ENCODE measurements around the gene HSDL2. TPM values are rescaled to one million over a fixed set of nuclear protein-coding genes. Genes with fewer than 3 reads are reported as not detected.
A peak's percentile ranks its signal among the peaks of the same experiment; 100 is the strongest.

Gene HSDL2
- total and polyA plus RNA-seq, 2 of the 4 experiments (the other 2 are of a cell fraction), result 17.7 to 65.8 TPM

DNA sequence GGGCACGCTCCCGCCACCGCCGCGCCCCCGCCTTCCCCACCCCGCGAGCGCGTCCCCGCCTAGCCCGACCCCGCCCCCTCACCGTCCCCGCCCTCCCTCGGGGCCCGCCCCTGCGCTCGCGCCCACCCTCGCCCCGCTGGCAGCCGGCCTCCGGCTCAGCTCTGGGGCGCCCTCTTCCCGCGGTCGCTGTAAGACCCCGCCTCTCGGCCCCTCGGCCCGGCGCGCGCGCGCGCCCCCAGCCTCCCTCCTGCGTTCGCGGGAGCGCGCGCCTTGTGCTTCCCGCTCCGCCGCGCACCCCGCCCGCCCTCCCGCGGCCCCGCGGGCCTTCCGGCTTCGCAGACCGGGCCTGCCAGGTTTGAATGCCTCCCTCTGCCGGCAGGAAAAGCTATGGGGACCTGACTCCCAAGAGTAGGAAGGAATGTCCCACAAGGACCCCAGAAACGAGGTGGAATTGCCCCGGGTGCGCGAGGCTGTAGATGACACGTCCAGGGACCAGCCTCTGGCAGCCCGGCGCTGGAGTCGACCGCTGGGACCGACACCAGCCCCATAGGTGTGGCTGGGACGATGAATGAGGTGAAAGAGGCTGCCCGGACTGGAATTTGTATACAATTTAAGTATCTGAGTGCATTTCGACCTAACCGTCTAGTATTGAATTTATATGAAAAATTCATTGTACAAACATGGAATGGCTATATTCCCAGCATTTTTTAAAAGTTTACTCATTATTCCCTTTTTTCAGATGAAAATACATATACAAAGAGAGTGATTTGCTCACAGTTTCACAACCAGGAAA, 46.1 kb upstream of the HSDL2 start (continued):
- peak; percentile 43 for TF ChIP-seq RAD21 (IDR thresholded peaks at IDR 0.05; ENCODE audit: low read length)
- TF ChIP-seq RFX5 (IDR thresholded peaks at IDR 0.05; ENCODE audit: low read depth, low read length), result no peak

GRCh38 chr9:112334432-112334841, 45.5 kb upstream of the HSDL2 start:
- in situ Hi-C loops (cut with MboI; ENCODE audit: low sequenced_read_pairs), result no loop called here
- H3K18ac ChIP-seq (ENCODE audit: low read depth, low read length), result peak overlapping the region; percentile 98
- H2AFZ ChIP-seq (replicated peaks; ENCODE audit: low read length, poor library complexity), result peak overlapping the region; percentile 66
- peak overlapping the region; percentile 24 to 94 for H4K8ac ChIP-seq (ENCODE audit: low read depth in 2 of 2, low read length in 2 of 2)
- no peak overlapping the region for H2AK5ac ChIP-seq (ENCODE audit: low read depth, low read length)
- dilution Hi-C loops (cut with HindIII; ENCODE audit: low sequenced_read_pairs, unreplicated experiment), result no loop called here
- peak overlapping the region; percentile 65; the same call in 1 of the 2 replicates for H3K23ac ChIP-seq (ENCODE audit: low read depth, low read length)
- no peak overlapping the region for H4K91ac ChIP-seq (ENCODE audit: insufficient read depth, low read depth, low read length)
- H3K9me1 ChIP-seq (ENCODE audit: insufficient read depth, low read length), result no peaks in the 10 kb centered on the region
- H3K56ac ChIP-seq (ENCODE audit: extremely low read depth, insufficient read depth, low read length), result peak overlapping the region; percentile 67
- H3K9ac ChIP-seq (ENCODE audit: low read depth, low read length), result peak overlapping the region; percentile 69
- ChIA-PET POLR2A (ENCODE audit: unreplicated experiment) (no interaction called here), CTCF (no interaction called here)
- BruUV-seq (replicated peaks), result no TSS peak
- peak overlapping the region; percentile 65 for H3K4me3 ChIP-seq (ENCODE audit: insufficient read depth, low read depth, low read length)
- H2BK120ac ChIP-seq (ENCODE audit: low read depth, low read length), result no peak overlapping the region; the same call in 1 of the 2 replicates
- peak overlapping the region; percentile 61 for H3K4ac ChIP-seq (ENCODE audit: low read depth, low read length)
- H3K27ac ChIP-seq (ENCODE audit: insufficient read depth, low read length), result peak overlapping the region; percentile 68; the same call in 1 of the 2 replicates
- no peak for ATAC-seq (ENCODE audit: low read depth)
- peak overlapping the region; percentile 99; the same call in 1 of the 2 replicates for H4K5ac ChIP-seq (ENCODE audit: low read depth, low read length)
- no peak overlapping the region; the same call in 2 of the 3 replicates for H2BK15ac ChIP-seq (ENCODE audit: low read depth, low read length)
- TF ChIP-seq RFX5 (IDR thresholded peaks at IDR 0.05; ENCODE audit: low read depth, low read length) (no peak), RCOR1 (IDR thresholded peaks at IDR 0.05; ENCODE audit: insufficient replicate concordance, low read length) (no peak), MAZ (IDR thresholded peaks at IDR 0.05; ENCODE audit: borderline replicate concordance, low read depth, low read length) (no peak), ELK1 (IDR thresholded peaks at IDR 0.05; ENCODE audit: borderline replicate concordance, low read depth, low read length) (no peak), BHLHE40 (IDR thresholded peaks at IDR 0.05; ENCODE audit: low read depth, low read length) (no peak), CEBPB (IDR thresholded peaks at IDR 0.05; ENCODE audit: low read depth, low read length) (no peak)
- peak overlapping the region; percentile 92 for H2BK5ac ChIP-seq (ENCODE audit: low read depth, low read length, poor library complexity, severe bottlenecking)
- H4K20me1 ChIP-seq (ENCODE audit: insufficient read depth, low read length), result peaks cover 11% of the 10 kb centered on the region; the same call in 1 of the 2 replicates
- no peak overlapping the region; the same call in 1 of the 2 replicates for H3K14ac ChIP-seq (replicated peaks; ENCODE audit: low read depth, low read length)
- H3K4me2 ChIP-seq (ENCODE audit: low read depth, low read length), result peak overlapping the region; percentile 100
- H3K36me3 ChIP-seq (ENCODE audit: control insufficient read depth, insufficient read depth, low read length), result no peaks in the 10 kb centered on the region
- H3K9me3 ChIP-seq (ENCODE audit: control insufficient read depth, insufficient read depth, low read length), result no peaks in the 10 kb centered on the region
- DNase-seq, result peak; percentile 38
- no peaks in the 10 kb centered on the region for H3K27me3 ChIP-seq (ENCODE audit: control insufficient read depth, insufficient read depth, low read length)
- H3K79me1 ChIP-seq (ENCODE audit: low read depth in 1 of 2, low read length in 2 of 2), result peaks cover 0 to 9% of the 10 kb centered on the region in 2 experiments; a peak in 3 of 4 replicates
- H2BK20ac ChIP-seq (ENCODE audit: low read depth, low read length), result no peak overlapping the region
- WGBS, 2 experiments (ENCODE audit: extremely low coverage in 2 of 2, insufficient read length in 1 of 2), result no CpG with 5 or more reads among the region's 8 CpGs
- H2AK9ac ChIP-seq (replicated peaks; ENCODE audit: low read depth, low read length, poor library complexity), result no peak overlapping the region
- H3K4me1 ChIP-seq (ENCODE audit: control insufficient read depth, insufficient read depth, low read length), result peaks cover 2% of the 10 kb centered on the region; the same call in 1 of the 2 replicates
- intact Hi-C loops (cut with micrococcal nuclease), result loop anchor here (1.0 to 10.0 kb wide), 4 partner anchors 112 to 570 kb away; no protein-coding TSS in a partner anchor
